ENCODE data around the gene DYNLRB2.

The DYNLRB2 gene

GRCh38 chr16:80547145-80547544 lies 6.4 kb downstream of the DYNLRB2 start:
- H3K9ac ChIP-seq (ENCODE audit: low read length): no peak overlapping the region
- no peak for TF ChIP-seq CTCF (IDR thresholded peaks at IDR 0.05; ENCODE audit: low read depth, low read length)
- no peak for TF ChIP-seq EZH2phosphoT487 (IDR thresholded peaks at IDR 0.05; ENCODE audit: low read depth)
- H4K20me1 ChIP-seq (ENCODE audit: insufficient read depth, low read length): no peaks in the 10 kb centered on the region
- H2AFZ ChIP-seq (ENCODE audit: low read depth, low read length): no peak overlapping the region
- no peak overlapping the region for H3K4me3 ChIP-seq (ENCODE audit: low read length)
- H3K4me1 ChIP-seq (ENCODE audit: low read length): no peaks in the 10 kb centered on the region
- no peaks in the 10 kb centered on the region for H3K9me3 ChIP-seq (ENCODE audit: insufficient read depth, low read length)
- H3K4me2 ChIP-seq (ENCODE audit: low read length): no peak overlapping the region
- 0 out of 2 replicates have a peak, but pooled peaks cover 4% of the 10 kb centered on the region for H3K27me3 ChIP-seq (ENCODE audit: low read depth, low read length)
- H3K27ac ChIP-seq (ENCODE audit: low read length): no peak overlapping the region
- H3K79me2 ChIP-seq (ENCODE audit: low read length): no peaks in the 10 kb centered on the region
- H3K36me3 ChIP-seq (replicated peaks; ENCODE audit: low read depth, low read length): no peaks in the 10 kb centered on the region

GRCh38 chr16:80552277-80552676 lies 11.5 kb downstream of the DYNLRB2 start:
- H2AFZ ChIP-seq (ENCODE audit: low read depth, low read length): no peak overlapping the region
- no peak overlapping the region for H3K9ac ChIP-seq (ENCODE audit: low read length)
- H4K20me1 ChIP-seq (ENCODE audit: insufficient read depth, low read length): no peaks in the 10 kb centered on the region
- no peak overlapping the region for H3K4me3 ChIP-seq (ENCODE audit: low read length)
- H3K36me3 ChIP-seq (replicated peaks; ENCODE audit: low read depth, low read length): no peaks in the 10 kb centered on the region
- no peaks in the 10 kb centered on the region for H3K79me2 ChIP-seq (ENCODE audit: low read length)
- H3K4me2 ChIP-seq (ENCODE audit: low read length): no peak overlapping the region
- H3K27ac ChIP-seq (ENCODE audit: low read length): no peak overlapping the region
- no peaks in the 10 kb centered on the region for H3K9me3 ChIP-seq (ENCODE audit: insufficient read depth, low read length)
- H3K27me3 ChIP-seq (ENCODE audit: low read depth, low read length): peaks cover 10% of the 10 kb centered on the region; the same call in 1 of the 2 replicates
- TF ChIP-seq CTCF (IDR thresholded peaks at IDR 0.05; ENCODE audit: low read depth, low read length) (no peak), EZH2phosphoT487 (IDR thresholded peaks at IDR 0.05; ENCODE audit: low read depth) (no peak)
- H3K4me1 ChIP-seq (ENCODE audit: low read length): no peaks in the 10 kb centered on the region

GRCh38 chr16:80554033-80554432 lies 13.2 kb downstream of the DYNLRB2 start:
- Histone ChIP-seq H3K9me3 (ENCODE audit: insufficient read depth, low read length) (no peaks in the 10 kb centered on the region), H3K27ac (ENCODE audit: low read length) (no peak overlapping the region), H3K4me3 (ENCODE audit: low read length) (no peak overlapping the region), H3K9ac (ENCODE audit: low read length) (no peak overlapping the region), H3K27me3 (ENCODE audit: low read depth, low read length) (peaks cover 11% of the 10 kb centered on the region; the same call in 1 of the 2 replicates), H3K4me1 (ENCODE audit: low read length) (no peaks in the 10 kb centered on the region), H3K79me2 (ENCODE audit: low read length) (no peaks in the 10 kb centered on the region), H3K36me3 (replicated peaks; ENCODE audit: low read depth, low read length) (no peaks in the 10 kb centered on the region), H3K4me2 (ENCODE audit: low read length) (no peak overlapping the region), H4K20me1 (ENCODE audit: insufficient read depth, low read length) (no peaks in the 10 kb centered on the region), H2AFZ (ENCODE audit: low read depth, low read length) (no peak overlapping the region)
- TF ChIP-seq CTCF (IDR thresholded peaks at IDR 0.05; ENCODE audit: low read depth, low read length): no peak
- no peak for TF ChIP-seq EZH2phosphoT487 (IDR thresholded peaks at IDR 0.05; ENCODE audit: low read depth)

- Histone ChIP-seq H3K9ac (ENCODE audit: low read length) (no peak overlapping the region), H3K27ac (ENCODE audit: low read length) (no peak overlapping the region), H3K4me1 (ENCODE audit: low read length) (no peaks in the 10 kb centered on the region), H3K9me3 (ENCODE audit: insufficient read depth, low read length) (no peaks in the 10 kb centered on the region), H3K4me3 (ENCODE audit: low read length) (no peak overlapping the region), H3K36me3 (replicated peaks; ENCODE audit: low read depth, low read length) (no peaks in the 10 kb centered on the region), H3K27me3 (ENCODE audit: low read depth, low read length) (peaks cover 20% of the 10 kb centered on the region), H3K4me2 (ENCODE audit: low read length) (no peak overlapping the region), H3K79me2 (ENCODE audit: low read length) (no peaks in the 10 kb centered on the region), H4K20me1 (ENCODE audit: insufficient read depth, low read length) (no peaks in the 10 kb centered on the region), H2AFZ (ENCODE audit: low read depth, low read length) (no peak overlapping the region)
- no peak for TF ChIP-seq CTCF (IDR thresholded peaks at IDR 0.05; ENCODE audit: low read depth, low read length)
- TF ChIP-seq EZH2phosphoT487 (IDR thresholded peaks at IDR 0.05; ENCODE audit: low read depth): no peak
Measured at GRCh38 chr16:80556481-80556880, 15.7 kb downstream of the DYNLRB2 start.
